A673 (cell line): ENCODE data around the gene ZNF775.

ENCODE experiments used
- CTCF ChIP-seq: fragments of 300-800, 200-600 bp; sonication (generic); conservative IDR thresholded peaks from 2 replicates; pipeline ENCODE4 v1.5.1; 2017; ENCODE audit warnings: low read depth, mild to moderate bottlenecking, antibody characterized with exemption, low read length, moderate library complexity, mixed read lengths
- EZH2 ChIP-seq: fragments of 200-600 bp; sonication (generic); IDR thresholded peaks from 2 replicates; pipeline ENCODE4 v1.6.1; 2017; ENCODE audit warnings: borderline replicate concordance, low read depth, mild to moderate bottlenecking, mixed read lengths, antibody characterized with exemption, low read length; ENCODE audit not compliant: poor library complexity, severe bottlenecking

- TF ChIP-seq CTCF (no peak), EZH2 (no peak)
Measured at GRCh38 chr7:150357270-150357669, 21.9 kb upstream of the ZNF775 start.
